Endothelial cell of umbilical vein (primary cell): ENCODE data around the gene ICE1. TPM values are rescaled to one million over a fixed set of nuclear protein-coding genes. Genes with fewer than 3 reads are reported as not detected.

Experiments
- BruUV-seq: library from RNA; stranded (reverse); fragments of 400-500 nt; replicated peaks from 2 replicates; lab custom pipeline; 2021; lab: Mats Ljungman, UMichigan
- CTCF ChIA-PET: fragments of 300-600, 350-600 bp; sonication (Branson Sonifier 250); formaldehyde crosslinking; loops from one replicate; lab custom pipeline; 2021; ENCODE audit warnings: antibody characterized with exemption, inconsistent platforms; lab: Charles Lee
- POLR2A ChIA-PET: fragments of 300-600, 350-600 bp; sonication (Branson Sonifier 250); formaldehyde crosslinking; loops from one replicate; lab custom pipeline; 2021; ENCODE audit warnings: antibody characterized with exemption, inconsistent platforms; lab: Charles Lee
- DNase-seq: peaks from one replicate; pipeline ENCODE4 v3.0.0-alpha.2; 2011; ENCODE audit warnings: low read depth, low spot score
- FAIRE-seq: peaks from 2 replicates; lab custom pipeline; 2011; peaks lifted over from hg19 to GRCh38; lab: Jason Lieb, UNC
- H2AFZ ChIP-seq: 2 replicates; pipeline ENCODE4 v1.6.0; 2012; ENCODE audit warnings: low read depth, low read length, control low read depth, inconsistent platforms
- H3K27ac ChIP-seq: 2 replicates; pipeline ENCODE4 v1.5.1; 2011; ENCODE audit warnings: low read depth, mild to moderate bottlenecking, control low read depth, low read length, moderate library complexity; ENCODE audit not compliant: insufficient read depth
- H3K27me3 ChIP-seq, 2 experiments: 2 replicates each; pipeline versions ENCODE4 v1.6.0 to v1.6.1; 2011; ENCODE audit warnings: low read length in 2 of 2, mixed read lengths in 1 of 2; ENCODE audit not compliant: control insufficient read depth in 2 of 2, insufficient read depth in 2 of 2
- H3K36me3 ChIP-seq, 2 experiments: 2 replicates in 1 of 2; 3 replicates in 1 of 2; pipeline ENCODE4 v1.5.1; 2011; ENCODE audit warnings: low read length in 2 of 2, mild to moderate bottlenecking in 1 of 2, moderate library complexity in 1 of 2; ENCODE audit not compliant: control insufficient read depth in 2 of 2, insufficient read depth in 2 of 2; ENCODE audit errors: extremely low read depth in 1 of 2
- H3K4me1 ChIP-seq: 3 replicates; pipeline ENCODE4 v1.5.1; 2011; ENCODE audit warnings: mild to moderate bottlenecking, low read length; ENCODE audit not compliant: control insufficient read depth, insufficient read depth; ENCODE audit errors: extremely low read depth
- H3K4me2 ChIP-seq: 2 replicates; pipeline ENCODE4 v1.6.1; 2011; ENCODE audit warnings: low read length, control low read depth, mixed read lengths; ENCODE audit not compliant: insufficient read depth
- H3K4me3 ChIP-seq, 3 experiments: fragments of 200-600 bp in 1 of 3; sonication (generic), shearing (Covaris generic) in 1 of 3; replicated peaks in 1 of 3; 2 replicates each; pipeline ENCODE4 v1.5.1; 2011 to 2016; ENCODE audit warnings: control low read depth in 3 of 3, low read length in 3 of 3, mild to moderate bottlenecking in 2 of 3, inconsistent platforms in 1 of 3, low read depth in 1 of 3, moderate library complexity in 1 of 3; ENCODE audit not compliant: insufficient read depth in 1 of 3
- H3K79me2 ChIP-seq: 2 replicates; pipeline ENCODE4 v1.6.0; 2012; ENCODE audit warnings: low read length, inconsistent platforms; ENCODE audit not compliant: control insufficient read depth, insufficient read depth
- H3K9ac ChIP-seq: replicated peaks from 2 replicates; pipeline ENCODE3; 2011; ENCODE audit warnings: low read length, control low read depth; ENCODE audit not compliant: insufficient read depth; ENCODE audit errors: extremely low read depth
- H3K9me1 ChIP-seq: replicated peaks from 3 replicates; pipeline ENCODE4 v1.6.0; 2011; ENCODE audit warnings: mild to moderate bottlenecking, low read length; ENCODE audit not compliant: control insufficient read depth, insufficient read depth; ENCODE audit errors: extremely low read depth
- H3K9me3 ChIP-seq: replicated peaks from 2 replicates; pipeline ENCODE4 v1.5.1; 2012; ENCODE audit warnings: low read length, inconsistent platforms; ENCODE audit not compliant: control insufficient read depth, insufficient read depth
- H4K20me1 ChIP-seq: replicated peaks from 2 replicates; pipeline ENCODE3; 2011; ENCODE audit warnings: mild to moderate bottlenecking, low read length; ENCODE audit not compliant: control insufficient read depth, insufficient read depth; ENCODE audit errors: extremely low read depth
- EZH2 ChIP-seq: IDR thresholded peaks from 2 replicates; pipeline ENCODE4 v1.6.1; 2012; ENCODE audit warnings: borderline replicate concordance, low read depth, mild to moderate bottlenecking, moderate library complexity, low read length, inconsistent platforms; ENCODE audit not compliant: severe bottlenecking
- FOS ChIP-seq: IDR thresholded peaks from 2 replicates; pipeline ENCODE4 v1.6.1; 2011; ENCODE audit warnings: mild to moderate bottlenecking, low read length, moderate library complexity, borderline replicate concordance; ENCODE audit not compliant: insufficient read depth
- GATA2 ChIP-seq: IDR thresholded peaks from 2 replicates; pipeline ENCODE4 v1.7.0; 2011; ENCODE audit warnings: low read depth, mild to moderate bottlenecking, moderate library complexity, mixed read lengths, low read length; ENCODE audit not compliant: insufficient read length, insufficient read depth
- JUN ChIP-seq: IDR thresholded peaks from 2 replicates; pipeline ENCODE4 v1.6.1; 2011; ENCODE audit warnings: borderline replicate concordance, low read depth; ENCODE audit not compliant: insufficient read length, insufficient read depth
- MYC ChIP-seq: IDR thresholded peaks from one replicate; pipeline ENCODE4 v1.6.1; 2011; ENCODE audit warnings: mild to moderate bottlenecking, low read depth, low read length
- POLR2A ChIP-seq: IDR thresholded peaks from 2 replicates; pipeline ENCODE4 v1.6.1; 2012; ENCODE audit warnings: low read depth, mild to moderate bottlenecking, control low read depth, low read length
- POLR2AphosphoS5 ChIP-seq: IDR thresholded peaks from 2 replicates; pipeline ENCODE4 v1.6.1; 2012; ENCODE audit warnings: low read depth, mild to moderate bottlenecking, control low read depth, low read length, moderate library complexity; ENCODE audit not compliant: insufficient read depth
- dilution Hi-C: fragments of 300-500 bp; cut with MboI; formaldehyde crosslinking; loops from one replicate; pipeline ENCODE4 v1.15.0; 2019; ENCODE audit warnings: low sequenced_read_pairs; ENCODE audit not compliant: extremely low pct_ligation_motif_present
- intact Hi-C: fragments of 100-400 bp; cut with micrococcal nuclease; formaldehyde crosslinking; loops from one replicate; pipeline ENCODE4 v1.10.0; 2022
- polyA plus RNA-seq, 4 experiments: library from polyadenylated mRNA; depleted of rRNA in 3 of 4; stranded (reverse) in 3 of 4; unstranded in 1 of 4; fragments of >200 nt; gene quantifications; 2 replicates each; pipeline versions ENCODE4 v1.2.1 to v1.2.3, GENCODE V29; 2011 to 2012; ENCODE audit warnings: missing spikeins in 1 of 4
- total RNA-seq: library from RNA; stranded (reverse); gene quantifications from 2 replicates; pipeline ENCODE4 v1.2.3, GENCODE V29; 2021
- TF ChIP-seq, protein P1 (sequence below): IDR thresholded peaks from 2 replicates; pipeline ENCODE4 v1.6.1; 2011; ENCODE audit not compliant: insufficient read depth, insufficient read length
- TF ChIP-seq, protein P2 (sequence below), 2 donors: IDR thresholded peaks; 1 replicate in 1 of 2; 2 replicates in 1 of 2; pipeline ENCODE4 v1.5.1; 2011; ENCODE audit warnings: low read length in 2 of 2, mild to moderate bottlenecking in 2 of 2, moderate library complexity in 2 of 2, control low read depth in 1 of 2, inconsistent platforms in 1 of 2, low read depth in 1 of 2; ENCODE audit not compliant: insufficient read depth in 1 of 2; ENCODE audit errors: extremely low read depth in 1 of 2

The ICE1 gene
- total and polyA plus RNA-seq, 2 donors (not counting 3 experiments of a cell fraction or from before 2014, with no cell fraction given), result 8.8 to 29.1 TPM

DNA sequence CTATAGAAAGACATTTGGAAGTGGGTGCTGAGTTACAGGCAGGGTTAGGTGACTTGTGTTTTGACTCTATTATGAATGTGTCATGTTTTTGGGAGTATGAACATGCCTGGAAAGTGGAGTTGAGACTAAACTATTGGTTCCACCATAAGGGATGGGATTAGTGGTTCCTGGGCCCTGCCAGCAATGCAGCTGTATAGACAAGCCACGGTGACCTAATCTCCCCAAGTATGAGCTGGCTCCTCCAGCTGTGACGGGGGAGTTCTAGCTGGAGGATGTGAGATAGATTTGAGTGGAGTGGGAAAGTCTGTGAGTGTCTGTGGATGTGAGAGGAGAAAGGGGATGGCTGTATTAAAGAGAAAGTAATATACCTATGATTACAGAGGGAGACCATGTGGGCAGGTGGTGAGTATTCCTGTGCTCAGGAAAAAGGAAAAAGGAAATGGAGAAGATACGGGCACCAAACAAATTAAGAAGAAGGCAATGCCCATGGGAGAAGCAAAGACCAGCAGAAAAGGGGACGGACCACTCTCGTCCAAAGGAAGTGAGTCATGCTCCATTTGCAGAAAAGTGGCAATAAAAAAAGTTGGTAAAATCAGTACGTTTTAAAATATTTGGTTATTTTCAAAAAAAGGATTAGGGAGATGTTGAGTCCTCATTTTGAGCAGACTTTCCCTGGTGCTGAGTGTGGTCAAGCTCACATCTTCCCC, 48.3 kb upstream of the ICE1 start:
- POLR2A ChIA-PET, result no interaction called here
- CTCF ChIA-PET, result interaction anchor here (0.9 kb wide), 1 partner anchor 10 kb away, joined by 3 read pairs; no protein-coding TSS in a partner anchor
- Histone ChIP-seq H3K9ac (no peak overlapping the region), H4K20me1 (no peaks in the 10 kb centered on the region), H3K4me3 (no peak overlapping the region), H3K4me2 (no peak overlapping the region), H3K4me1 (no peaks in the 10 kb centered on the region), H3K27me3 (no peaks in the 10 kb centered on the region), H3K9me3 (no peaks in the 10 kb centered on the region), H2AFZ (no peak overlapping the region), H3K36me3 (no peaks in the 10 kb centered on the region), H3K9me1 (no peaks in the 10 kb centered on the region), H3K27ac (no peak overlapping the region), H3K79me2 (no peaks in the 10 kb centered on the region)
- TF ChIP-seq JUN, result no peak
- no peak for TF ChIP-seq GATA2
- no peak for TF ChIP-seq POLR2A
- TF ChIP-seq, protein P1, sequence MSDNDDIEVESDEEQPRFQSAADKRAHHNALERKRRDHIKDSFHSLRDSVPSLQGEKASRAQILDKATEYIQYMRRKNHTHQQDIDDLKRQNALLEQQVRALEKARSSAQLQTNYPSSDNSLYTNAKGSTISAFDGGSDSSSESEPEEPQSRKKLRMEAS, result no peak
- TF ChIP-seq POLR2AphosphoS5, result no peak
- TF ChIP-seq MYC, result no peak
- TF ChIP-seq, protein P2, sequence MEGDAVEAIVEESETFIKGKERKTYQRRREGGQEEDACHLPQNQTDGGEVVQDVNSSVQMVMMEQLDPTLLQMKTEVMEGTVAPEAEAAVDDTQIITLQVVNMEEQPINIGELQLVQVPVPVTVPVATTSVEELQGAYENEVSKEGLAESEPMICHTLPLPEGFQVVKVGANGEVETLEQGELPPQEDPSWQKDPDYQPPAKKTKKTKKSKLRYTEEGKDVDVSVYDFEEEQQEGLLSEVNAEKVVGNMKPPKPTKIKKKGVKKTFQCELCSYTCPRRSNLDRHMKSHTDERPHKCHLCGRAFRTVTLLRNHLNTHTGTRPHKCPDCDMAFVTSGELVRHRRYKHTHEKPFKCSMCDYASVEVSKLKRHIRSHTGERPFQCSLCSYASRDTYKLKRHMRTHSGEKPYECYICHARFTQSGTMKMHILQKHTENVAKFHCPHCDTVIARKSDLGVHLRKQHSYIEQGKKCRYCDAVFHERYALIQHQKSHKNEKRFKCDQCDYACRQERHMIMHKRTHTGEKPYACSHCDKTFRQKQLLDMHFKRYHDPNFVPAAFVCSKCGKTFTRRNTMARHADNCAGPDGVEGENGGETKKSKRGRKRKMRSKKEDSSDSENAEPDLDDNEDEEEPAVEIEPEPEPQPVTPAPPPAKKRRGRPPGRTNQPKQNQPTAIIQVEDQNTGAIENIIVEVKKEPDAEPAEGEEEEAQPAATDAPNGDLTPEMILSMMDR (IDR thresholded peaks at IDR 0.05; ENCODE audit: extremely low read depth in 1 of 2, insufficient read depth in 1 of 2, low read depth in 1 of 2, low read length in 2 of 2), result no peak
- no peak for TF ChIP-seq FOS
- TF ChIP-seq EZH2, result no peak
- intact Hi-C loops, result no loop called here
- FAIRE-seq (no peak), DNase-seq (no peak)
- dilution Hi-C loops, result no loop called here
- no TSS peak for BruUV-seq
